GM19035 (cell line): ENCODE measurements around the gene COL9A3.

Experiments used
- ATAC-seq: cut with Tn5 transposase; IDR thresholded peaks from one replicate; pipeline ENCODE4 v1.9.1; 2021; ENCODE audit not compliant: unreplicated experiment

The COL9A3 gene

GRCh38 chr20:62816884-62817873 is at the start of gene COL9A3:
TSS of gene COL9A3 (plus strand) at chr20:62817050. CDS start at chr20:62817065, 15 bp downstream.
- no peak for ATAC-seq

- ATAC-seq = no peak
Observed at GRCh38 chr20:62768234-62768546, 48.7 kb upstream of the COL9A3 start.

- ATAC-seq = no peak
Observed at GRCh38 chr20:62768551-62769287, 48.1 kb upstream of the COL9A3 start.

- ATAC-seq = no peak
Observed at GRCh38 chr20:62769346-62770071, 47.3 kb upstream of the COL9A3 start.

- ATAC-seq = no peak
Observed at GRCh38 chr20:62770111-62770910, 46.5 kb upstream of the COL9A3 start.

GRCh38 chr20:62770916-62771315 is 45.9 kb upstream of the COL9A3 start:
- no peak for ATAC-seq

GRCh38 chr20:62771396-62772102 is 45.3 kb upstream of the COL9A3 start:
- ATAC-seq = no peak

GRCh38 chr20:62772103-62772611 is 44.7 kb upstream of the COL9A3 start:
- no peak for ATAC-seq

GRCh38 chr20:62772619-62772989 is 44.2 kb upstream of the COL9A3 start:
- ATAC-seq = no peak

- ATAC-seq = no peak
Observed at GRCh38 chr20:62772990-62773844, 43.6 kb upstream of the COL9A3 start.

GRCh38 chr20:62773845-62774714 is 42.8 kb upstream of the COL9A3 start:
- no peak for ATAC-seq

- ATAC-seq = no peak
Observed at GRCh38 chr20:62774762-62775161, 42.1 kb upstream of the COL9A3 start.

GRCh38 chr20:62775206-62775605 is 41.6 kb upstream of the COL9A3 start:
- no peak for ATAC-seq

- no peak for ATAC-seq
Observed at GRCh38 chr20:62776035-62776691, 40.7 kb upstream of the COL9A3 start.

- no peak for ATAC-seq
Observed at GRCh38 chr20:62776692-62777527, 39.9 kb upstream of the COL9A3 start.

GRCh38 chr20:62777528-62777830 is 39.4 kb upstream of the COL9A3 start:
- ATAC-seq = no peak

GRCh38 chr20:62778058-62778457 is 38.8 kb upstream of the COL9A3 start:
- no peak for ATAC-seq
